Measurements from ENCODE around the gene HSPBAP1. TPM values are rescaled to one million over a fixed set of nuclear protein-coding genes. Genes with fewer than 3 reads are reported as not detected.
"Not testable (repeated sequence)": the region's sequence is repeated elsewhere in the genome, so short reads cannot be mapped to it uniquely, and the experiment has no call there.

HSPBAP1 gene
- total RNA-seq, 4 donors from 2014 or later = 3.4 to 13.9 (median 4.0) TPM

DNA sequence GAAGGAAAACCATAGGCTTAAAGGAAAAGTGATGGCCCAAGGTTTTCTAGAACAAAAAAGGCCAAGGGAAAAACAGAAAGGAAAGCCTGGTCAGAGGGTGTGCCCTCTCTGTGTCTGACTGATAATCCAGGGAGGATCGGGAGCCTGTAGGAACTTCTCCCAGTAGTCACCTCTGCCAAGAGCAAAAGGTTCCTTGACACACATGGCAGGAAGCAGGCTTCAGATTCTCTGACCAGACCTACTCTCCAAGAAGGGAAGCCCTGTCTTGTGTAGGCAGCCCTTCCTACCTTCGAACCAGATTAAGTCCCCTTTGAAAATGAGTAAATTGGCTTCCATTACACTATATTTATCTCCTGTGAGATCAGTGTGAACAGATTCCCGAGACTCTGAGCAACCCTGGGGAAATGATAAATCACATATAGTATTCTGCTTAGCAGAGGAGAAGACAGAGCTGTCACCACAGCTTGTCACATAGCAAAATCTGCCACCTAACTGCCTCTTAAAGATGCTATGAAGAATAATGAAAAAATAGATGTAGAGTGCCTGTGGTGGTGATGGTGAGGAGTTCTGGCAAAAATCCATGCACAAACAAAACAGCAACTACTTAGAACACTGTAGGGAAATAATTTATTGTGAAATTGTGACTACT is 74.2 kb downstream of the HSPBAP1 start:
- 60 to 74% methylated on average over 3 of the region's 3 CpGs for WGBS, 2 donors
- no peak for DNase-seq
- TF ChIP-seq, protein P1, sequence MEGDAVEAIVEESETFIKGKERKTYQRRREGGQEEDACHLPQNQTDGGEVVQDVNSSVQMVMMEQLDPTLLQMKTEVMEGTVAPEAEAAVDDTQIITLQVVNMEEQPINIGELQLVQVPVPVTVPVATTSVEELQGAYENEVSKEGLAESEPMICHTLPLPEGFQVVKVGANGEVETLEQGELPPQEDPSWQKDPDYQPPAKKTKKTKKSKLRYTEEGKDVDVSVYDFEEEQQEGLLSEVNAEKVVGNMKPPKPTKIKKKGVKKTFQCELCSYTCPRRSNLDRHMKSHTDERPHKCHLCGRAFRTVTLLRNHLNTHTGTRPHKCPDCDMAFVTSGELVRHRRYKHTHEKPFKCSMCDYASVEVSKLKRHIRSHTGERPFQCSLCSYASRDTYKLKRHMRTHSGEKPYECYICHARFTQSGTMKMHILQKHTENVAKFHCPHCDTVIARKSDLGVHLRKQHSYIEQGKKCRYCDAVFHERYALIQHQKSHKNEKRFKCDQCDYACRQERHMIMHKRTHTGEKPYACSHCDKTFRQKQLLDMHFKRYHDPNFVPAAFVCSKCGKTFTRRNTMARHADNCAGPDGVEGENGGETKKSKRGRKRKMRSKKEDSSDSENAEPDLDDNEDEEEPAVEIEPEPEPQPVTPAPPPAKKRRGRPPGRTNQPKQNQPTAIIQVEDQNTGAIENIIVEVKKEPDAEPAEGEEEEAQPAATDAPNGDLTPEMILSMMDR (IDR thresholded peaks at IDR 0.05) = no peak
- no peak for TF ChIP-seq POLR2A (IDR thresholded peaks at IDR 0.05)
- H3K4me1 ChIP-seq = no peaks in the 10 kb centered on the region
- no peak overlapping the region for H3K4me3 ChIP-seq
- H3K27me3 ChIP-seq = no peaks in the 10 kb centered on the region
- H3K9me3 ChIP-seq = no peaks in the 10 kb centered on the region
- peaks cover 12 to 94% (median 28%) of the 10 kb centered on the region in 3 donors for H3K36me3 ChIP-seq
- intact Hi-C loops (cut with DNase I) = no loop called here
- no peak overlapping the region for H3K27ac ChIP-seq

DNA sequence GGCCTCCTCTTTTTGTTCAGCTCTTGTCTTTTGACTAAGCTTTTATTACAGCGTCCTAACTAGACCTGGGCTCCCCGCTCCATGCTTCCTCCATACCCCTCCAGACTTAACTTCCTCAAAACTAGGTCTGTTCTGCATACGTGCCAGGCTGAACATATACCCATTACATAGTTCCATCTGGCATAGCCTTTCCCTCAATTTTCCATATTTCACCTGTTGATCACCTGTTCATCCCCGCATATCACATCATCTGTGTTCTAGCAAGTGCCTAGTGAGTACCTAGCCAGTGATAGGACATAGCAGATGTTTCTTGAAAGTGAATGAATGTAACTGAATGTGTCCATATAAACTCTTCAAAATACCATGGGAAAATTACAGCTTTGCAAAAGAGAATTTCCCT is 77.0 kb downstream of the HSPBAP1 start:
- Histone ChIP-seq H3K4me3 (no peak overlapping the region), H3K36me3 (peaks cover 12 to 96% (median 48%) of the 10 kb centered on the region in 3 donors), H3K4me1 (no peaks in the 10 kb centered on the region), H3K9me3 (no peaks in the 10 kb centered on the region), H3K27ac (no peak overlapping the region), H3K27me3 (no peaks in the 10 kb centered on the region)
- TF ChIP-seq, protein P1 (IDR thresholded peaks at IDR 0.05) = no peak
- TF ChIP-seq POLR2A (IDR thresholded peaks at IDR 0.05) = no peak
- intact Hi-C loops (cut with DNase I) = no loop called here
- DNase-seq = no peak
- WGBS, 2 donors = 90 to 93% methylated on average over 4 of the region's 4 CpGs

DNA sequence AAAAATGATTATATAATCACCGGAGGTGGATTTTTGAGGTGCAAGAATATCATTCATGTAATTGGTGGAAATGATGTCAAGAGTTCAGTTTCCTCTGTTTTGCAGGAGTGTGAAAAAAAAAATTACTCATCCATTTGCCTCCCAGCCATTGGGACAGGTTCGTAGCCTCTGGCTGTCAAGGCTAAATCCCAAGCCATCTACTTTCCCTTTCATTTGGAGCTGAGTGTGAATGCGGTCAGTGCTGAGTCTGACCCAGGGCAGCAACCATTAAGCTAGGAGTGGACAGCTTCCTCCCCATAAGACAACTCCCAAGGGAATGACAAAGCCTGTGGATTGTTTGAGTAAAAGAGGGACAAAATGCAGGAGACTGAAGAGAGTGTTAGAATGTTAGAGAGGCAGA is 79.4 kb downstream of the HSPBAP1 start:
- peaks cover 5 to 79% (median 45%) of the 10 kb centered on the region in 3 donors for H3K36me3 ChIP-seq
- no peak overlapping the region for H3K4me3 ChIP-seq
- DNase-seq = no peak
- H3K27me3 ChIP-seq = no peaks in the 10 kb centered on the region
- no peaks in the 10 kb centered on the region for H3K4me1 ChIP-seq
- no peak for TF ChIP-seq POLR2A (IDR thresholded peaks at IDR 0.05)
- TF ChIP-seq, protein P1 (IDR thresholded peaks at IDR 0.05) = no peak
- intact Hi-C loops (cut with DNase I) = no loop called here
- WGBS, 2 donors = 69 to 85% methylated on average over 2 to 3 of the region's 3 CpGs
- no peaks in the 10 kb centered on the region for H3K9me3 ChIP-seq
- no peak overlapping the region for H3K27ac ChIP-seq

DNA sequence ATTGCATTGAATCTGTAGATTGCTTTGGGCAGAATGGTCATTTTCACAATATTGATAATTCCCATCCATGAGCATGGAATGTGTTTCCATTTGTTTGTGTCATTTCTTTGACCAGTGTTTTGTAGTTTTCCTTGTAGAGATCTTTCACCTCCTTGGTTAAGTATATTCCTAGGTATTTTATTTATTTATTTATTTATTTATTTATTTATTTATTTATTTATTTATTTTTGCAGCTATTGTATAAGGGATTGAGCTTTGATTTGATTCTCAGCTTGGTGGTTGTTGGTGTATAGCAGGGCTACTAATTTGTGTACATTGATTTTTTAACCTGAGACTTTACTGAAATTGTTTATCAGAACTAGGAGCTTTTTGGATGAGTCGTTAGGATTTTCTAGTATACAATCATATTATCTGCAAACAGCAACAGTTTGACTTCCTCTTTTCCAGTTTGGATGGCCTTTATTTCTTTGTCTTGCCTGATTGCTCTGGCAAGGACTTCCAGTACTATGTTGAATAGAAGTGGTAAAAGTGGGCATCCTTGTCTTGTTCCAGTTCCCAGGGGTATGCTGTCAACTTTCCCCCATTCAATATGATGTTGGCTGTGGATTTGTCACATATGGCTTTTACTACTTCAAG is 82.9 kb downstream of the HSPBAP1 start:
- WGBS, 2 donors = 86 to 88% methylated on average over 1 of the region's 1 CpG
- H3K36me3 ChIP-seq = peaks cover 0 to 78% (median 31%) of the 10 kb centered on the region in 3 donors
- H3K27me3 ChIP-seq; DNase-seq; H3K9me3 ChIP-seq; intact Hi-C loops (cut with DNase I); H3K4me1 ChIP-seq; H3K27ac ChIP-seq; H3K4me3 ChIP-seq: not testable (repeated sequence)

DNA sequence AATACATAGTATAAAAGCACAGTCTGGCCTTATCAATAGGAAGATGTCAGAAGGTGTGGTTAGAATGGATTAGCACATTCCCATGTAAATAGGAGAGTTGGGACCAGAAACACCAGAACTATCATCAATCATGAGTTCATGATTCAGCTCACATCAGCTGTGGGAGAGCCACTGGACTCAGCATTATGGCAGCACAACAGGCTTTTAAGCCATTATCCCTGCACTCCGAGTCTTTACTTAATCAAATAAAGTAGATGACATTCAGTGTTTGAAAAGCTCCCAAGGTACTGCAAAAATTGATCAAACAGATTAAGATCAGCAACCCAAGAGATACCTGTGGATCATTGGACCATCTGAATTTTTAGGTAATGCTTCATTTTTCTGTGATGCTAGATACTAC is 88.3 kb downstream of the HSPBAP1 start:
- no peaks in the 10 kb centered on the region for H3K27me3 ChIP-seq
- H3K9me3 ChIP-seq = no peaks in the 10 kb centered on the region
- 94% methylated on average over 1 of the region's 1 CpG for WGBS, 2 donors
- H3K27ac ChIP-seq = no peak overlapping the region
- no peak overlapping the region for H3K4me3 ChIP-seq
- no peak for DNase-seq
- H3K36me3 ChIP-seq = peaks cover 0 to 88% (median 11%) of the 10 kb centered on the region in 3 donors
- no peak for TF ChIP-seq POLR2A (IDR thresholded peaks at IDR 0.05)
- TF ChIP-seq, protein P1 (IDR thresholded peaks at IDR 0.05) = no peak
- intact Hi-C loops (cut with DNase I) = no loop called here
- no peaks in the 10 kb centered on the region for H3K4me1 ChIP-seq
